ENCODE results near the gene ZSCAN9. TPM values are rescaled to one million over a fixed set of nuclear protein-coding genes. Genes with fewer than 3 reads are reported as not detected.

Gene ZSCAN9
- total RNA-seq (2014; rRNA removed; shearing (Covaris generic)): 16.7 and 21.0 TPM in 2 replicates

DNA sequence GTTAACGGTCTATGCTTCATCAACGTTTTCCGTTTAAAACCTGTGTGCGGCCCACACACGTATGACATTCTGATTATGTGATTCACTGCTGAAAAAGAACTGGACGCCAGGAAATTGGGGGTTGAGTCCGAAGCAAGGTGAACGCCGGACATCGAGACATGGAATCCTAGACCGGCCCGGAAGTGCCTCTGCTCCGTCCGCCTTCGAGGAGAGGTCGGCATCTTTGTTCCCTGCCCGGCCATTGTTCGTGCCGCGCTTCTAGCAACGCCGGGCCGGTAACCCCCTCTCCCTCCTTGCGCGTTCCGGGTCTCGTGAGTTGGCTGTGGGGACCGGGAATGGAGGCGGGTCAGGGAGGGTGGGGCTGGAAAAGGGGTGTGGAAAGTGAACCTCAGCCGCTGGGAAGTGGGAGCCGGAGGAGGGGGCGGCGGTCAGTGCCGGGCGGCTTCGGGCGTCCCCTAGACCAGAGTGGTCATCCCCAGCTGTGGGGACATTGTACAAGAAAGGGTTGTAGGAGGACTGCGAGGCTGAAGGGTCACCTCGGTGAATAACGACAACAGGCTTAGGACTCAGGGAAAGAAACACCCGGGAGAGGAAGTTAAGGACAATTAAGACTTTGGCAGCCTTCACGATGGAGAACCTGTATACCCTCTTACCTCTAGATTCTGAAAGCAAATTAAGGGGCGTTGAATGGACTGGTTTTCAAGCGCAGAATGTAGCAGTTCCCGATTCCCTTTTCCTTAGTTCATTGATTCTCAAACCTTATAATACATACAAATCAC lies at the start of gene ZSCAN9:
TSS of gene ZSCAN9 (plus strand) at position 220 of the 779 bp plus-strand sequence. CDS start 1,810 bp downstream, outside the sequence.
- peak; percentile 91 for DNase-seq (ENCODE audit: low read depth)

DNA sequence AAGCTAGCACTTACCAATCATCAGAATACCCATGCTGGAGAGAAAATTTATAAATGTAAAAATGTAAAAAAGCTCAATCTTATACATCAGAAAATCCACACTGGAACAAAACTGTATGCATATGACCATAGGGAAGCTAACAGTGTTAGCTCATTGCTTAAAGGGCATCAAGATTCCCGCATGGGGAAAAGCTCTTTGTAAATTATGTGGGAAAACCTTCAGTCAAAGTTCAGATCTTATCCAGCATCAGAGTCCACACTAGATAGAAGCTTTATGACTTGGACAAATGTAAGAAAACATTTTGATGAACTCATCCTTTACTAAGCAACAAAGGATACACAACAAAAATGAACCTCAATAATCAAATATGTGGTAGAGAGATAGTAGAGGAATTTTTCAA lies 48.7 kb upstream of the ZSCAN9 start:
- DNase-seq (ENCODE audit: low read depth): no peak

GRCh38 chr6:28182255-28182654 lies 42.8 kb upstream of the ZSCAN9 start:
- no peak for DNase-seq (ENCODE audit: low read depth)

DNA sequence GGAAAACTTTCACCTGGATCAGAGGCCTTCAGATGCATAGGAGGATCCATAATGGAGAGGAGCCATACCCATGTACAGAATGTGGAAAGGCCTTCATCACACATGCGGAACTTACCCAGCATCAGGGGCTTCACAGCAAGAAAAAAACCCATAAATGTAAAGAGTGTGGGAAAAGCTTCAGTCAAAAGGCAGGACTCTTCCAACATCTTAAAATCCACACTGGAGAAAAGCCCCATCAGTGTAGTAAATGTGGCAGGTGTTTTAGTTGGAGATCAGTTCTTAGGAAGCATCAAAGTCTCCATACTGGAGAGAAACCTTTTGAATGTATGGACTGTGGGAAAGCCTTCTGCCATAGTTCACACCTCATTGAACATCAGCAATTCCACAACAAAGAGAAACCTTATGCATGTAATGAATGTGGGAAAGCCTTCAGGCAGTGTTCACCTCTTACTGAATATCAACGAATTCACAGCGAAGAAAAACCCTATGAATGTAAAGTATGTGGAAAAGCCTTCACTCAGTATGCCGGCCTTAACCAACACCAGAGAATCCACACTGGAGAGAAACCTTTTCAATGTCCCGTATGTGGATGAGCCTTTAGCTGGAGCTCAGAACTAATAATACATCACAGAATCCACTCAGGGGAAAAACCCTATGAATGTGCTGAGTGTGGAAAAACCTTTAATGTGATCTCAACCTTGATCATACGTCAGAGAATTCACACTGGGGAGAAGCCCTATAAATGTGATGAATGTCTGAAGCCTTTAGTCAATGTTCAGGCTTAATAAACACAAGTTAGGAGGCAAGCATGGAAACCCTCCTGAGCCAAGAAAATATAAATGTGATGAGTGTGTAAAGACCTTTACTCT lies 36.7 kb upstream of the ZSCAN9 start:
- no peak for DNase-seq (ENCODE audit: low read depth)

DNA sequence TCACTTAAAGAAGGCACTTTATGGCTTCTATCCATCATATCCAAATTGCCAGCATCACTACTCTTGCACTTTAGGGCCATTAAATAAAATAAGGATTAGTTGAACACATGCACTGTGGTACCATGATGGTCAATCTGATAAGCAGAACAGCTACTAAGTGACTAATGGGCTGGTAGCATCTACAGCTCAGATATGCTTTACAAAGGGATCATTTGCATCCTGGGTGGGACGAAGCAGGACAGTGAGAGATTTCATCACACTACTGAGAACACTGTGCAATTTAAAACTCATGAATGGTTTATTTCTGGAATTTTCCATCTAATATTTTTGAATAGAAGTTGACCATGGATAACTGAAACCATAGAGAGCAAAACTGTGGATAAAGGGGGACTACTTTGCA lies 25.1 kb upstream of the ZSCAN9 start:
- no peak for DNase-seq (ENCODE audit: low read depth)

DNA sequence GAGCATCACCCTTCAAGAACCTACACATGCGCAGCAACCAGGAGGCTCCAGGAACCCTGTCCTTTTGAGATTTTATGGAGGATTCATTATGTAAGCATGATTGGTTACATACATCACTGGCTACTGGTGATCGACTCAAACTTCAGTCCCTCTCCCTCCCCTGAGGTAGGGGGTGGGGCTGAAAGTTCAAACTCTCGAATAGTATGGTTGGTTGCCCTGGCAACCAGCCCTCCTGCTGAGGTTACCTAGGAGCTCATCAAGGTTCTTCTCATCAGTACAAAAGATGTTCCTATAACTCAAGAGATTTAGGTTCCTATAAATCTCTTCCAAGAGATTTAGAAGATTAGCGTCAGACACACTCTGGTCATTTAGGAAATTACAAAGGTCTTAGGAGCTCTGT lies 21.9 kb upstream of the ZSCAN9 start:
- DNase-seq (ENCODE audit: low read depth): no peak

DNA sequence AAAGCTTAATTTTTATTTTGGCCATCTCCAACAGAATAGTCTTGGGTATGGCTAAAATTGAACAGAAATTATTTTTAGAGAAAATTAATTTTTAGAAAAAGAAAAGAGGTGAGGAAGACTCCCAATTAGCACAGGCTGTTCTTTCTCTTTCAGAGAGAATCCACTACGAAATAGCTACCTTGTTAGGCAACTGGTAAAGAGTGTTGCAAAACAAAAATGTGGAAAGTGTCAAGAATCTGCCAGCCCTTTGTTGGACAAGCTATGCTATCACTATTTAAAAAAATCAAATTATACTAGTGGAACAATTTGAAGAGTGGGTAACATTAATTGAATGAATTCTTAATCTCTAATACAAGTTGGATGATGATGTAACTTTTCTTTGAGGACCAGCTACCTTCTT lies 19.2 kb upstream of the ZSCAN9 start:
- DNase-seq (ENCODE audit: low read depth): no peak

DNA sequence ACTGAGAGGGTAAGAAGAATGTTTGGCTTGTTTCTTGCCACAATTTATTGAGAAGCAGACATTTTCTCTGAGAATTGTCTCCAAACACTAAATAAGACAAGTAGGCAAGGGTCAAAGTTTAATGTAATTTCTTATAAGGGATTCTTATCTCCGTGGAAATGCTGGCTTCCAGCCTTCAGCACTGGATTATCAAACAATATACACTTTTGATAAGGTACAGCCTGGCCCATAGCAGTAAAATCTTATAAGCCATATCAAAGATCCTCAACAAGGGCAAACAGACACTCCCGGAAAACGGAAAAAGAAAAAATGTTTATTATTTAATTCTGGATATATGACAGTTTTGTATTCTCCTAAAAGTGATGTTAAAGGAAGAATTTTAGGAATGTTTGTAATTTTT lies 18.5 kb upstream of the ZSCAN9 start:
- no peak for DNase-seq (ENCODE audit: low read depth)

- no peak for DNase-seq (ENCODE audit: low read depth)
Measured at GRCh38 chr6:28206928-28207509, 18.1 kb upstream of the ZSCAN9 start.

DNA sequence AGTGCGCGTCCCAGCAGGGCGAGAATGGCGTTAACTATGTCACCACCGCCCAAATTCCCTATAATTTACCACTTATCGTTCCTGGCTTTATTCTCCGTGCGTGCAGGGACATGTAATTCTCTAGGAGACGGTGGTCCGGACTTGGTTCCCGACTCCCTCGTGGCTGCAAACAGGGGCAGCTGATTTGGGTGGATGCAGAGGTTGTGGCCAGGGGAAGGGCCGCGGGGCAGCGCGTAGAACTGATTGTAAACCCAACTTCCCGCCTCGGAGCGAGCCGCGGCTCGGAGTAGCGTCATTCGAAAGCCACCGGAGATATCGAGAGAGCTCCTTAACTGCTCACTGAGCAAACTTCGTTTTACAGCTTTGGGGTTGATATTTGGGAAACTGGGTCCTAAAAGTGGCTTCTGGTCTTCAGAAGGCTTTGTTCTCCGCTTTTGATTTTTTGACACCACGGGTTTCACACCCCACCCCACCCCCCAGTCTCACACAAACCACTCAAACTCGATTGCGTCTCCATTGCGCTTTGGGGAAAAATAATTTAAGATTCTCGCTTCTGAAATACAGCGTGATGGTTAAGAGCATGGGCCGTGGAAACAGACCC lies 17.5 kb upstream of the ZSCAN9 start:
- DNase-seq (ENCODE audit: low read depth): no peak

GRCh38 chr6:28208111-28208659 lies 16.9 kb upstream of the ZSCAN9 start:
- no peak for DNase-seq (ENCODE audit: low read depth)

- no peak for DNase-seq (ENCODE audit: low read depth)
Measured at GRCh38 chr6:28209753-28210535, 15.1 kb upstream of the ZSCAN9 start.

DNA sequence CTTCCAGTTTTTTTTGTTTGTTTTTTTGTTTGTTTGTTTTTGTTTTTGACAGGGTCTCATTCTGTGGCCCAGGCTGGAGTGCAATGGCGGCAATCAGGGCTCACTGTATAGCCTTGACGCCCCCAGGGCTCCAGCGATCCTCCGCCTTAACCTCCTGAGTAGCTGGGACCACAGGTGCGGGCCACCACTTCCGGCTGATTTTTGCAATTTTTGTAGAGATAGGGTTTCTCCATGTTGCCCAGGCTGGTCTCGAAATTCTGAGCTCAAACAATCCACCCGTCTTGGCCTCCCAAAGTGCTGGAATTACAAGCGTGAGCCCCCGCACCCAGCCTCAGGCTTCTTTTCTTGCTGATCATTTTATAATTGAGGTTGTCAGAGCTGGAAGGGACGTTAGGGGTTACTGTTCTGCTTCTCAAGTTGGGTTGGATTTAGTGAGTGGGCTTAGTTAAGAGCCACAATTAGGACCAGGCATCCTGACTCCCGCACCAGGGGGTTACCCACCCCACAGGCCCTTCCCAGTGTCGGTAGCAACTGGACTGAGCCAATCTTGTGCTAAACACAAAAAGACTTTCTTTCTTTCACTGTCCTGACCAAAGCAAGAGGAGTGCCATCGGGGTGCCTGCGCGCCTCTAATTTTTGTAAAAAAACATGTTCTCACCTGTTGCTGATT lies 13.1 kb upstream of the ZSCAN9 start:
- peak; percentile 7 for DNase-seq (ENCODE audit: low read depth)

- DNase-seq (ENCODE audit: low read depth): peak; percentile 72
Measured at GRCh38 chr6:28212510-28213212, 12.4 kb upstream of the ZSCAN9 start.

GRCh38 chr6:28213213-28213523 lies 11.9 kb upstream of the ZSCAN9 start:
- DNase-seq (ENCODE audit: low read depth): no peak

DNA sequence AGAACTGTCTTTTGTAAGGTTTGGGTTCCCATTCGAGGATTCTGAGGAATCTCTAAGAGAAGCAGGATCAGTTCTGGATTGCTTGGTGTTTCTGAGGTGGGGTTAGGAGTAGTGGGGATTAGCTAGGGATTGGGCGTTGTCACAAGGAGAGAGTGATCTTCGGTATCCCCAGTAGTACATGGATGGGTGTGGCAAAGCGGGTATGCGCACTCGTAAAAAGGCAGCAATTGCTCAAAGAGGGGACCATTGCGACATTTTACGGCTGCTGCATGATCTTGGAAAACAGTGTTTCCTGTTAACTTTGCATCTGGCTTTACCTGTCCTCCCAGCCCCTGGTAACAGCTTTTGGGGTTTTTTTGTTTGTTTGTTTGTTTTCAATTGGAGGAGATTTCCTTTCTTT lies 9.7 kb upstream of the ZSCAN9 start:
- DNase-seq (ENCODE audit: low read depth): no peak

GRCh38 chr6:28217890-28218289 lies 7.2 kb upstream of the ZSCAN9 start:
- no peak for DNase-seq (ENCODE audit: low read depth)

DNA sequence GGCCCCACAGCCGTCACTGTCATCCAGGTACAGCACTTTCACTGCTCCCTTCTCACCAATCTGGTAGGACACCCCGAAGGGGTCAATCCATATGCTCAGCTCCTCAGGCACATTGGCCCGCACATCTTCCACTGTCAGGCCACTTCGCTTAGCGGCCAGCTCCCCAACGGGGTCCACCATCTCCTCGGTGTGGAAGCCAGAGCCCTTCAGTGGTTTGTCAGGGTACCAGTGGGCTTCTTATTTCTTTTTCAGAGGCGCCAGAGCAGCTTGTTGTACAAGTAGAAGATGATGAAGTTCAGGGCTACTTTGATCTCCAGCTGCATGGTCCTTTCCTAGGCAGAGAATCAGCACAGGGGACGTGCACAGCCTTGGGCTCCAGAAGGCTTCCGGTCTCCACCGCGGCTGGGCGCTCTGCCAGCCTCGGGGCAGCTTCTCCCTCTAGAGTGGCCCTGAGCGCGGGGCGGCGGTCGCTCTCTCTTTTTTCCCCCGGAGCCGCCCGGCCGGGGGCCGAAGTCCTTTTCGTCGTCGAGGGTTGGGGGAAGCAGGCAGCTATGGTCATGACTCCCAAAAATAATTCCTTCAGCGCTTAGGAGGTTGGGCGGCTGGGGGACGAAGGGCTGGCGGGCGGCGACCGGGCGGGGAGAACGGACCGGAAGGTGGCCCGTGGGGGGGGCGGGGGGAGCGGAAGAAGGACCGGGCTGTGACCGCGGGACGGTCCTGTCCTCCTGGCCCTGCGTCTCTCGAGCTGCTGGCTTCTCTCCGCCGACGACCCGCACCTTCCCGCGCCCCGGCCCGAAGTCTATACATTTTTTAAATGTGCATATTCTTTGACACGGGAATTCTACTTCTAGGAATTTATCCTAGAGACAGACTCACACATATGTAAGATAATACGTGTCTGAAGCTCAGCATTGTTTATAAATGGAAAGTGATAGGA lies 6.5 kb upstream of the ZSCAN9 start:
- DNase-seq (ENCODE audit: low read depth): peak; percentile 86
